SW 1271 (cell line): ENCODE results near the gene TBC1D32.
"Not testable (repeated sequence)": the region's sequence is repeated elsewhere in the genome, so short reads cannot be mapped to it uniquely, and the experiment has no call there.

Source experiments
- DNase-seq, 2 experiments: peaks; one replicate each; lab custom pipeline; 2025; lab: John Stamatoyannopoulos, UW

TBC1D32 gene

GRCh38 chr6:121223212-121223611, 111.1 kb downstream of the TBC1D32 start:
- DNase-seq: no peak

DNA sequence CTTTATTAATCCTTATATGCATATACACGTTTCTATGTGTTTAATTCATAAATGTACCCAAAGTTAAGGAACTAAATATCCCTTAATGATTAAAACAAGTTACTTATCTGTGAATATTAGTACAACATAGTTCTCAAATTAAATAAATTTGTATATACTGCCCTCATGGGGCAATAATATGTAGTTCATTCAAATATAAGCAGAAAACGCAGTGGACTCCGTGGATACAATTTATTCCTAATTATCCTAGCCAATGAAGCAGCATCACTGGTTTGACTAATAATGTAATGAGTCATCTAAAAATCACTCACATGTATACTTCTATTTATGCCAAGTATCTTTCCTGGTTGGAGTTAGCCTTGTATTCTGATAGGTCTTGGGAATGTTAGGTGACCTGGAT, 111.6 kb downstream of the TBC1D32 start:
- DNase-seq: peak in 1 of 2 experiments; percentile 11

DNA sequence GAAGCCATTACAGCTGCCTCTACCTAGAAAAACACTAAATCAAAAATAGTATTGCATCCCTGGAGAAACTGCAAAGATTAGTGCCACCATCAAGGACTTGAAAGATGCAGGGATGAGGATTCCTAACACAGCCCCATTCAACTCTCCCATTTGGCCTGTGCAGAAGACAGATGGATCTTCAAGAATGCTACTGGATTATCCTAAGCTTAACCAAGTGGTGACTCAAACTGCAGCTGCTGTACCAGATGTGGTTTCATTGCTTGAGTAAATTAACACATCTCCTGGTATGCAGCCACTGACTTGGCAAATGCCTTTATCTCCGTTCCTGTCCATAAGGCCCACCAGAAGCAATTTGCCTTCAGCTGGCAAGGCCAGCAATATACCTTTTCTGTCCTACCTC, 117.4 kb downstream of the TBC1D32 start:
- no peak for DNase-seq

DNA sequence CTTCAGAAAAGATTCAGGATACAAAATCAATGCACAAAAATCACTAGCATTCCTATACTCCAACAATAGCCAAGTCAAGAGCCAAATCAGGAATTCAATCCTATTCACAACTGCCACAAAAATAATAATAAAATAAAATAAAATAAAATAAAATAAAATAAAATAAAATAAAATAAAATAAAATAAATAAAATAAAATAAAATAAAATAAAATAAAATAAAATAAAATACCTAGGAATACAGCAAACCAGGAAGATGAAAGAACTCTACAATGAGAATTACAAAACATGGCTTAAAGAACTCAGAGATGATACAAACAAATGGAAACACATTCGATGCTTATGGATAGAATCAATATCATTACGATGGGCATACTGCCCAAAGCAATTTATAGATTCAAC, 120.9 kb downstream of the TBC1D32 start:
- not testable (repeated sequence) for DNase-seq

GRCh38 chr6:121210943-121211342, 123.3 kb downstream of the TBC1D32 start:
- DNase-seq: no peak

- no peak for DNase-seq
Measured at GRCh38 chr6:121205569-121205968, 128.7 kb downstream of the TBC1D32 start.

DNA sequence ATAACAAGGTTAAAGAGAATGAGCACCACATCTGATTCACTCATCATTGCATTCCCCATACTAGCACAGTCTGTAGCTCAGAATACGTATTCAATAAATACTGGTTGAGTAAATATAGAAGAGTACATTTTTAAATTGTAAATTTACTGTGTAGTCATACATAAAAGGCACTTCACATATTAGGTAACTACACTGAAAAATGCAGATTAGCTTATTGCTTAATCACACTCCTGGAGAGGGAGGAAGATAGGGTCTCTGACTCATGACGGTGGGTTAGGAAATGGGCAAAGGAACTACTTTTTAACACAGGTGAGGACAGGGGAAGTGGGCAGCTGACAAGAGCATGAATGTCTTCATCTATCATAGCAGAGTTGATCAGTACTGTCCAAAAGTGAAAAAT, 133.2 kb downstream of the TBC1D32 start:
- no peak for DNase-seq

GRCh38 chr6:121196042-121196441, 138.2 kb downstream of the TBC1D32 start:
- DNase-seq: not testable (repeated sequence)

- no peak for DNase-seq
Measured at GRCh38 chr6:121190122-121190521, 144.2 kb downstream of the TBC1D32 start.

- DNase-seq: no peak
Measured at GRCh38 chr6:121188356-121188755, 145.9 kb downstream of the TBC1D32 start.

DNA sequence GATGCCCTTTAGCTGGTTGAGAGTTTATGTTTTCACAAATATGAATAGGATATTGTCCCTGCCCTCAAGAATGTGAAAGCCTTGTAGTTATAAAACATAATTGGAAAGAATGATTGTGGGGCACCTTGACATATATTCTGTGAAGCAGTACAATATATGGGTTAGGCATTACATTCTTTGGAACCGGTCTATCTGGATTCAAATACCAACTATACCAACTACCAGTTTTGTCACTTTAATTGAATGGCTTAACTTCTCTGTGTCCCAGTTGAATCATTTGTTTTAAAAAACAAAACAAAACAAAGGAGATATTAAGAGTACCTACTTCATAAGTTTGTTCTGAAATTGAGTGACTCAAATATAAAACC, 146.5 kb downstream of the TBC1D32 start:
- no peak for DNase-seq

DNA sequence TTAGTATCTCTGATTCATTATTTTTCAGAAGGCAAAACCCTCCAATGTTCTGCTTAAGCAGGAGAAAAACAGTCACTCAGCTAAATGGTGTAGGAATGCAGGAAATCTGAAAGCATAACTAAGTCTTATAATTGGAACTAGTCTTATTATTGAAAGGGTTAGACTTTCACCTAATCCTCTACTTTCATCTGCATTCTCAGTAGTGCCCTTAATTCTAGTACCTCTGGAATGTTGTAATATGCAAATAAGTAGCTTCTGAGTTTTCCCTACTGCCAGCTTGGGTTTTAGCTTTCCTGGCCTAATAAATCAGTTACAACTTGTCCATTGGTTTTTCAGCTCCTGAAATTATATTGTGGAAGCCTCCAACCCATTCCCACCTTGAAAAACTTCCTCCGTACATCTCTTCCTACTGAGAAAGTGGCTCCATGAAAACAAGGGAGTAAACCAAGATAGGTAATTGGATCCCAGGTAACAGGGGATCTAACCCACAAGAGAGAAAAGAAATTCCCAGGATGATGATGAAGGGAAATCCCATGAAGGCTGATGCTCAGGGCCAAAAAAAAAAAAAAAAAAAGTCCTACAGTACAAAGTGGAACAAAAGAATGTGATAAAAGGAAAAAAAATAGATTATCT, 147.0 kb downstream of the TBC1D32 start:
- no peak for DNase-seq

- DNase-seq: no peak
Measured at GRCh38 chr6:121183742-121184141, 150.5 kb downstream of the TBC1D32 start.

- DNase-seq: no peak
Measured at GRCh38 chr6:121175827-121176226, 158.5 kb downstream of the TBC1D32 start.

- DNase-seq: not testable (repeated sequence)
Measured at GRCh38 chr6:121172451-121172850, 161.8 kb downstream of the TBC1D32 start.

DNA sequence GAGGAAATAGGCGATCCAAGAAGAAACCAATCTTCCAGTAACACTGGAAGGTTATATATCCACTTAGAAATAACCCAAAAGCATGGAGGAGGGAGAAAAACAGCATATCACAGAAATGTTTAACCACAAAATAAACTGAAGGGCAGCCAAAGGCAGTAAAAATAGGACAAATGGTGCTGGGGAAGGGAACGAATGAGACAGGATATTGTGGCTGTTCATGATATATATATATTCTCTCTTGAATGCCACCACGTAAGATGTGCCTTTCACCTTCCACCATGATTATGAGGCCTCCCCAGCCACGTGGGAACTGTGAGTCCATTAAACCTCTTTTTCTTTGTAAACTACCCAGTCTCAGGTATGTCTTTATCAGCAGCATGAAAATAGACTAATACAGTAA, 162.4 kb downstream of the TBC1D32 start:
- no peak for DNase-seq

- DNase-seq: no peak
Measured at GRCh38 chr6:121161886-121162285, 172.4 kb downstream of the TBC1D32 start.

DNA sequence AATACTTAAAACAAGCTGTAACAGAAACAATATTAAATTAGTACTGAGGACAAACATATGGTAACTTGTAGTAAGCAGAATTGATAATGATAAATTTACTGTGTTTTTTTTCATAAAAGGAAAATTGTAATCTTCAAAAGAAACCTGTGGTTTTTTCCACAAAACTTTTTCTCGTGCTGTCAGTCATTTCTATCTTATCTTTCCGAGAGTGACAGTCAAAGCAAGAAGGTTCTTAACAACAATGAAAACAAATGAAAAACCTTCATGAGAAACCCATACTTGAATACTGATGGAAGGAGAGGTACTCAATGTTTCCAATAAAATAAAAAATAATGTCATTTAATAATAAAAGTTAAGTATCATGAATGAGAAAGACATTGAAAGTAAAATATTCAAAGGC, 174.0 kb downstream of the TBC1D32 start:
- no peak for DNase-seq

DNA sequence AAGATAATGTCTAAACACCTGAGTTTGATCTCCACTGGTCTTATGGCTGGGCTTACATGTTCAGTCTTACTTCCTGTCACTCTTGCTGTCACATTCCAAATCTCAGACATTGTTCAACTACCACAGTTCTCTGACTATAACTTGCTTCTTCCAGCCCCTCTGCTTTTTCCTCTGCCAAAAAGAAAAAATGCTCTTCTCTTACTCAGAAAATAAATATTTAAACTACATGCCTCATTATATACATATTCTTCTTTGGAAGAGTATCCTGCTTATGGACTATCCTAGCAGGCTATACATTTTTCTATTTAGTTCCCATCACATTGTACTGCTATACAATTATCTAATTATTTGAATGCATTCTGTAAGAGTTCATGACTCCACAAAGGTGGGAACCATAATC, 175.4 kb downstream of the TBC1D32 start:
- no peak for DNase-seq

DNA sequence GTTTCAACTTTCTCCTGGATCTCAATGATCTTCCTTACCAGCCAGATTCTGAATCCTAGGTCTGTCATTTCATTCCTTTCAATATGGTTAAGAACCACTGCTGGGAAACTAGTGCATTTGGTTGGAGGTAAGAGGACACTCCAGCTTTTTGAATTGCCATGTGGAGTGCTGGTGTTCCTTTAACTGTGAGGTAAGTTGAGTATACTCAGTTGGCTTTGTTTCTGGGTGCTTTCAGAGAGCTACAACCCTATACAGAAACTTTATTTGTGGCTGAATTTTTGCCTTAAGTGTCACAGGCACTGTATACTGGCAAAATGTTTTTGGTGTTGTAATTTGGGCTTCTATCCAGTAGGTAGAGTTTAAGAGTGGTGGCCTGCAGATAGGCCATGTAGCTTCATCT, 175.8 kb downstream of the TBC1D32 start:
- no peak for DNase-seq

DNA sequence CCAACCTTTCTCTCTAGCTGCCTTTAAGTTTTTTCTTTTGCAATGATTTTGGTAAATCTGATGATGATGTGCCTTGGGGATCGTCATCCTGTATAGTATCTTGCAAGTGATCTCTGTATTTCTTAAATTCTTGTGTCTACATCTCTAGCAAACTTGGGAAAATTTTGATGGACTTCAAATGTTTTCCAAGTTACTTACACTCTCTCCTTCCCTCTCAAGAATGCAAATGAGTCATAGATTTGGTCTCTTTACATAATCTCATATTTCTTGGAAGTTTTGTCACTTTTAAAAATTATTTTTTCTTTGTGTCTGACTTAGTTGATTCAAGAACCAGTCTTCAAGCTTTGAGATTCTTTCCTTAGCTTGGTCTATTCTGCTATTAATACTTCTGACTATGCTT, 176.4 kb downstream of the TBC1D32 start:
- no peak for DNase-seq

GRCh38 chr6:121143476-121143875, 190.8 kb downstream of the TBC1D32 start:
- no peak for DNase-seq

GRCh38 chr6:121142093-121142492, 192.2 kb downstream of the TBC1D32 start:
- DNase-seq: no peak

DNA sequence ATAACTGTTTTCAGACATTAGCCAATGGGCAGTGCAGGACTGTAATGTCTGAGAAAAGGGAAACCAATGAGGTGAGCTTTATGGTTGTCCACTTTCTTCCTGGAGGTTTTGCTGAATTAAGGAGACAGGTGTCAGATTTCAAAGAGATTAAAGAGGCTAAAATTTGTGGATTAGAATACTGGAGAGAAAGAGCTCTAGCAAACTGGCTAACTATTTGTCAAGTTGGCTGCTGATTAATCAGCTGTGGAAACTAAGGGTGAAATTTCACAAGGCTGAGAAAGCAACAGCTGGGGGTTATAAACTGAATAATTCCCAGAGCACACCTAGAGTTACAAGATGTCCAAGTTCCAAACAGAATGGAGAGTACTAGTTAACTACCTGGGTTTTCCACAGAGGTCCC, 198.9 kb downstream of the TBC1D32 start:
- no peak for DNase-seq

GRCh38 chr6:121134922-121135321, 199.4 kb downstream of the TBC1D32 start:
- DNase-seq: no peak
